HFFc6 (cell line): ENCODE measurements around the gene EDA. TPM values are rescaled to one million over a fixed set of nuclear protein-coding genes. Genes with fewer than 3 reads are reported as not detected.

Source experiments
- DNase-seq: peaks from one replicate; pipeline ENCODE4 v3.0.0-alpha.2; 2018
- H3K27ac Mint-ChIP-seq: 2 replicates; pipeline ENCODE4 v1.8.0; 2020; ENCODE audit warnings: mild to moderate bottlenecking, mixed read lengths
- H3K27me3 Mint-ChIP-seq: 2 replicates; pipeline ENCODE4 v1.8.0; 2021; ENCODE audit warnings: mild to moderate bottlenecking, moderate library complexity, mixed read lengths; ENCODE audit not compliant: insufficient read depth
- H3K36me3 Mint-ChIP-seq: 2 replicates; pipeline ENCODE4 v1.8.0; 2021; ENCODE audit warnings: low read depth, mixed read lengths
- H3K4me1 Mint-ChIP-seq: 2 replicates; pipeline ENCODE4 v1.8.0; 2020; ENCODE audit warnings: low read depth, mixed read lengths
- H3K4me3 Mint-ChIP-seq: 2 replicates; pipeline ENCODE4 v1.8.0; 2020; ENCODE audit warnings: mild to moderate bottlenecking, moderate library complexity, mixed read lengths
- H3K9me3 Mint-ChIP-seq: 2 replicates; pipeline ENCODE4 v1.8.0; 2020; ENCODE audit warnings: mild to moderate bottlenecking, mixed read lengths
- CTCF ChIP-seq: fragments of 200-600 bp; sonication (generic); IDR thresholded peaks from 2 replicates; pipeline ENCODE4 v1.5.0; 2021; ENCODE audit warnings: antibody characterized with exemption, mild to moderate bottlenecking
- total RNA-seq, 6 experiments: library from RNA; stranded (reverse); fragmentation: NEBNext Ultra II Directional; extraction: Animal tissue kit (Norgen Biotek cat#: 25700); gene quantifications; 2 replicates in 1 of 6; 3 replicates in 5 of 6; pipeline ENCODE4 v1.2.3, GENCODE V29; 2021

EDA gene
- total RNA-seq, 6 experiments from 2014 or later = 0.08 to 0.34 (median 0.14) TPM

GRCh38 chrX:70026851-70027200 is 410.9 kb downstream of the EDA start:
- peaks cover 22% of the 10 kb centered on the region for H3K4me1 Mint-ChIP-seq
- H3K9me3 Mint-ChIP-seq = no peaks in the 10 kb centered on the region
- no peak for TF ChIP-seq CTCF
- no peaks in the 10 kb centered on the region for H3K36me3 Mint-ChIP-seq
- DNase-seq = no peak
- no peak overlapping the region for H3K4me3 Mint-ChIP-seq
- no peak overlapping the region for H3K27ac Mint-ChIP-seq
- H3K27me3 Mint-ChIP-seq = no peaks in the 10 kb centered on the region; the same call in 1 of the 2 replicates

GRCh38 chrX:70029863-70030262 is 413.9 kb downstream of the EDA start:
- no peak overlapping the region for H3K4me3 Mint-ChIP-seq
- no peaks in the 10 kb centered on the region for H3K27me3 Mint-ChIP-seq
- H3K36me3 Mint-ChIP-seq = no peaks in the 10 kb centered on the region
- peaks cover 27% of the 10 kb centered on the region for H3K4me1 Mint-ChIP-seq
- no peak overlapping the region for H3K27ac Mint-ChIP-seq
- H3K9me3 Mint-ChIP-seq = no peaks in the 10 kb centered on the region
- no peak for TF ChIP-seq CTCF
- no peak for DNase-seq

- Mint-ChIP-seq H3K9me3 (no peaks in the 10 kb centered on the region), H3K27ac (no peak overlapping the region), H3K4me1 (peaks cover 26% of the 10 kb centered on the region), H3K4me3 (no peak overlapping the region), H3K27me3 (no peaks in the 10 kb centered on the region), H3K36me3 (no peaks in the 10 kb centered on the region)
- DNase-seq = peak; percentile 48
- peak; percentile 78 for TF ChIP-seq CTCF
Measured at GRCh38 chrX:70030301-70030767, 414.4 kb downstream of the EDA start.

- H3K27me3 Mint-ChIP-seq = no peaks in the 10 kb centered on the region; the same call in 1 of the 2 replicates
- H3K4me1 Mint-ChIP-seq = peaks cover 10% of the 10 kb centered on the region; the same call in 1 of the 2 replicates
- no peak overlapping the region for H3K4me3 Mint-ChIP-seq
- no peak for TF ChIP-seq CTCF
- no peaks in the 10 kb centered on the region for H3K9me3 Mint-ChIP-seq
- no peak overlapping the region for H3K27ac Mint-ChIP-seq
- no peaks in the 10 kb centered on the region for H3K36me3 Mint-ChIP-seq
- DNase-seq = no peak
Measured at GRCh38 chrX:70032792-70033191, 416.9 kb downstream of the EDA start.

- H3K9me3 Mint-ChIP-seq = no peaks in the 10 kb centered on the region
Measured at GRCh38 chrX:70033348-70034051, 417.6 kb downstream of the EDA start.

More at GRCh38 chrX:70033348-70034051, 417.6 kb downstream of the EDA start:
- DNase-seq = no peak
- Mint-ChIP-seq H3K36me3 (no peaks in the 10 kb centered on the region), H3K27me3 (no peaks in the 10 kb centered on the region; the same call in 1 of the 2 replicates), H3K4me1 (peaks cover 10% of the 10 kb centered on the region; the same call in 1 of the 2 replicates), H3K4me3 (no peak overlapping the region), H3K27ac (no peak overlapping the region)
- peak; percentile 75 for TF ChIP-seq CTCF
